ENCODE results near the gene HS3ST4. TPM values are rescaled to one million over a fixed set of nuclear protein-coding genes. Genes with fewer than 3 reads are reported as not detected.

HS3ST4 gene
- total RNA-seq, 4 donors from 2014 or later, result 0.15 to 4.6 (median 0.37) TPM

DNA sequence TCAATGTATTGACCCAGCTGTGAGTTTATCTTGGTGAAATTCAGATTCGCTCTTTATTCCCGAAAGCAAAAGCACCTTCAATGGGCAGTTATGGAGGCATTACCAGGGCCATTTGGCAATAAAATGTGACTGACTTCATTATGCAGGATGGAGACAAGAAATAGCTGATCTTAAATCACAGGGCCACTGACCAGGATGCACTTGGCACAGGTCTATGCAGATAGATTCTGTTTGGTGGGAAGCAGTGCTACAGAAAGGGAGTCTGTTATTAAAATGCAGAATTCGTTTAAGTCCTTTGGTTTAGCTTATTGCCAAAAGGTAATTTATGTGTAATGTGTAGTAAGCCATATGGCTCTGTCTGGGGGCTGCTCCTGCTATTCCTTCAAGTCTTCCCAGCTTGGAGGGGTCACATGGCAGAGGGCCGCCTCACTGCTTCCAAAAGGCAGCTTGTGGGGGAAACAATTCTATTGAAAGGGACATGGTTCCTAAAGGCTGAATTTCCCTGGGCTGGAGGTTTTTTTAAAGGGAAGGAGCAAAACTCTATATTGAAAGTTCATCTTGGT lies 239.8 kb downstream of the HS3ST4 start:
- Histone ChIP-seq H3K4me1 (no peaks in the 10 kb centered on the region), H3K9me3 (no peaks in the 10 kb centered on the region), H3K4me3 (no peak overlapping the region), H3K36me3 (no peaks in the 10 kb centered on the region), H3K27ac (no peak overlapping the region), H3K27me3 (no peaks in the 10 kb centered on the region)
- 76 to 79% methylated on average over 4 of the region's 4 CpGs for WGBS, 2 donors
- intact Hi-C loops (cut with DNase I), result no loop called here
- no peak for DNase-seq
- no peak for TF ChIP-seq POLR2A (IDR thresholded peaks at IDR 0.05)
- TF ChIP-seq, protein P1, sequence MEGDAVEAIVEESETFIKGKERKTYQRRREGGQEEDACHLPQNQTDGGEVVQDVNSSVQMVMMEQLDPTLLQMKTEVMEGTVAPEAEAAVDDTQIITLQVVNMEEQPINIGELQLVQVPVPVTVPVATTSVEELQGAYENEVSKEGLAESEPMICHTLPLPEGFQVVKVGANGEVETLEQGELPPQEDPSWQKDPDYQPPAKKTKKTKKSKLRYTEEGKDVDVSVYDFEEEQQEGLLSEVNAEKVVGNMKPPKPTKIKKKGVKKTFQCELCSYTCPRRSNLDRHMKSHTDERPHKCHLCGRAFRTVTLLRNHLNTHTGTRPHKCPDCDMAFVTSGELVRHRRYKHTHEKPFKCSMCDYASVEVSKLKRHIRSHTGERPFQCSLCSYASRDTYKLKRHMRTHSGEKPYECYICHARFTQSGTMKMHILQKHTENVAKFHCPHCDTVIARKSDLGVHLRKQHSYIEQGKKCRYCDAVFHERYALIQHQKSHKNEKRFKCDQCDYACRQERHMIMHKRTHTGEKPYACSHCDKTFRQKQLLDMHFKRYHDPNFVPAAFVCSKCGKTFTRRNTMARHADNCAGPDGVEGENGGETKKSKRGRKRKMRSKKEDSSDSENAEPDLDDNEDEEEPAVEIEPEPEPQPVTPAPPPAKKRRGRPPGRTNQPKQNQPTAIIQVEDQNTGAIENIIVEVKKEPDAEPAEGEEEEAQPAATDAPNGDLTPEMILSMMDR (IDR thresholded peaks at IDR 0.05), result no peak

DNA sequence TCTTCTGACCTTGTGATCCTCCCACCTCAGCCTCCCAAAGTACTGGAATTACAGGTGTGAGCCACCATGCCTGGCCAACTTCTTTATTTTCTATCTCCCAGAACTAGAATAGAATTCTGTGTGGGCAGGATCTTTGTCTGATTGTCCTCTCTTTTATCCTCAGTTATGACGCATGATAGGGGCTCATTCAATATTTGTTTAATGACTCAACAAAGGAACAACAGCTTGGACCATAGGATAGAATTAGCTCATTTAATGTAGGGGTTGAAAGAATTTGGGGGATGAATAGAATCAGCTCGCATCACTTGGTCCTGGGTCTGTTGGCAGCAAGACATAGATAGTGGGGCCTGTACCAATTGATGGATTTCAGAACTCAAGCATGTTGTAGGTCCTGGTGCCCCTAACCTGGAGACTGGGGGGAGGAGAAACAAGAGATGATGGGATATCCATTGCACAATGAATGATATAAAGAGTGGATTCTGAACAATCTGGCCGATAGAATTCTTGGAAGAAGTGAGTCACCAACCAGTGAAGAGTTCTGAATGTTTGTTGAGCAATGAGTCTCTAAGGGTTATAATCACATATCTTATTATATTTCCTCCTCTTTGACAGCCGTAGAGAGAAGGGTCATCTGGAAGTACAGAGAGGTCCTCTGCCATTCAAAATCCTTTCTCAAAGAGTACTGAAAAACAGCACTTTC lies 250.2 kb downstream of the HS3ST4 start:
- WGBS, 2 donors, result 41 to 57% methylated on average over 4 of the region's 4 CpGs
- no peaks in the 10 kb centered on the region for H3K27me3 ChIP-seq
- no peak for DNase-seq
- H3K9me3 ChIP-seq, result peaks cover 0 to 6% (median 0%) of the 10 kb centered on the region in 3 donors
- H3K36me3 ChIP-seq, result no peaks in the 10 kb centered on the region
- no peak overlapping the region for H3K4me3 ChIP-seq
- intact Hi-C loops (cut with DNase I), result no loop called here
- H3K4me1 ChIP-seq, result no peaks in the 10 kb centered on the region
- TF ChIP-seq POLR2A (IDR thresholded peaks at IDR 0.05), result no peak
- TF ChIP-seq, protein P1 (IDR thresholded peaks at IDR 0.05), result no peak
- H3K27ac ChIP-seq, result no peak overlapping the region

DNA sequence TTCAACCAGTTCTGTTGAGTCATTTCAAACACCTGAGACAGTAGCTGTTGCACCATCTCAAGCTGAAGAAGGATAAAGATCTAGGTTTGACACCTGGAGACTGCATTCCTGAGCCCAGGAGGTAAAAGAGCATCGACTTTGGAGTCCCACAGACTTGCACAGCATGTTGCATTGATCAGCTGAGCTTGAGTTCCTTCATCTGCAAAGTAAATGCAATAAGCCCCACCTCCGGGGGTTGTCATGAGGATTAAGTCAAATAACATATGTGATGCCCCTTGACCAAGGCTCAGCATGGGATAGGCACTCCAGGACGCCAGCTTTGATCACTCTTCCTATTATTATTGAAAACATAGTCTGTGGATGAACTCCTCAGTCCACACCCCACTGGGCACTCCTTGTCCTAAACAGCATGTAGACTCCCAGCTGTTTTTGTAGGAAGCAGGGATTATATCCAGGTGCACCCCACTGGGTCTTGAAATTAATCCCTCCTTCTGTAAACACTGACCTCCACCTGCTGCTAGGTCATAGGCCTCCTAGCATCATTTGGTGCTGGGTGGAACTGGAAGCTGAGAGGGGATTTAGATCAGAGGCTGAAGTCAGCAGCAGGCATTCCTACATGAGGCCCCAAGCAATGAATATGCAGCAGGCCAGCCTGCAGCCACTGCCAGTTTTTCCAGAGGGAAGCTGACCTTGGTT lies 259.0 kb downstream of the HS3ST4 start:
- TF ChIP-seq, protein P1 (IDR thresholded peaks at IDR 0.05), result no peak
- Histone ChIP-seq H3K4me1 (no peaks in the 10 kb centered on the region), H3K36me3 (no peaks in the 10 kb centered on the region), H3K27ac (no peak overlapping the region), H3K4me3 (no peak overlapping the region), H3K27me3 (no peaks in the 10 kb centered on the region), H3K9me3 (no peaks in the 10 kb centered on the region)
- intact Hi-C loops (cut with DNase I), result no loop called here
- 10 to 31% methylated on average over 2 to 3 of the region's 3 CpGs for WGBS, 2 donors
- no peak for DNase-seq

DNA sequence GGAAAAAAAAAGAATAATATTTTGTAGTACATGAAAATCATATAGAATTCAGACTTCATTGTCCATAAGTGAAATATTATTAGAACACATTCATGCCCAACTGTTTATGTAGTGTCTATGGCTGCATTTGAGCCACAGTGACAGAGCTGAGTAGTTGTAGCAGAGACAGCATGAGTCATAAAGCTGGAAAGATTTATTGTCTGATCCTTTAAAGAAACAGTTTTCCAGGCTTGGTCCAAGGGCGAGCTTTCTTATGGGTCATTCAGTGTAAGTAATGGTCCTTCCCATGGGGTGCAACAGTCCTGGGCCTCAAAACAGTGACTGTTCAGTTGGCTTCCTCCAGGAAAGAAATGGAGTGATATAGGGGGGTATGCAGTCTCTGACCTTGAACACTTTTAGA lies 260.2 kb downstream of the HS3ST4 start:
- H3K27me3 ChIP-seq, result no peaks in the 10 kb centered on the region
- no peak overlapping the region for H3K4me3 ChIP-seq
- H3K27ac ChIP-seq, result no peak overlapping the region
- H3K9me3 ChIP-seq, result no peaks in the 10 kb centered on the region
- no peak for DNase-seq
- H3K4me1 ChIP-seq, result no peaks in the 10 kb centered on the region
- WGBS, 2 donors, result 64% methylated on average over 1 of the region's 1 CpG; no CpG with 5 or more reads in 1 of the 2 donors
- TF ChIP-seq, protein P1 (IDR thresholded peaks at IDR 0.05), result no peak
- TF ChIP-seq POLR2A (IDR thresholded peaks at IDR 0.05), result no peak
- intact Hi-C loops (cut with DNase I), result no loop called here
- no peaks in the 10 kb centered on the region for H3K36me3 ChIP-seq

DNA sequence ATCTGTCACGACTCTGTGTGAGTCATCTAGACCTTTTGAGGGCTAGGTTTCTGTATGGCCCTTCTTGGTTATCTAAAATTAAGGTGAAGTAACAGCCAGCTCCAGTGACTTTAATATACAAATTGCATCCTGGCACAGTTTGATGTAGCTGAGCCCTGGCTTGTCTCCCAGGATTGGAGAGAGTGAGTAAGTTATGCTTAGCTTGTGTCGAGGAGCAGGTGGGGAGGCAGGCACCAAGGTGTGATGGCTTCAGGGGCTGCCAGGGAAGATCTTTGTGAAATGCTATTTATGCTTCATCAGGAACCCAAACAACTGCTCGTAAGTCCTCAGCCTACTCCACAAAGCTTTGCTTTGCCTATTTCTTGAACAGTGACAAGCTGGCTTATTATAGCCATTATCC lies 261.2 kb downstream of the HS3ST4 start:
- 46 to 61% methylated on average over 3 of the region's 3 CpGs for WGBS, 2 donors
- no peak for DNase-seq
- intact Hi-C loops (cut with DNase I), result no loop called here
- Histone ChIP-seq H3K4me3 (no peak overlapping the region), H3K4me1 (no peaks in the 10 kb centered on the region), H3K27me3 (no peaks in the 10 kb centered on the region), H3K9me3 (no peaks in the 10 kb centered on the region), H3K36me3 (no peaks in the 10 kb centered on the region), H3K27ac (no peak overlapping the region)
- TF ChIP-seq POLR2A (IDR thresholded peaks at IDR 0.05), result no peak
- TF ChIP-seq, protein P1 (IDR thresholded peaks at IDR 0.05), result no peak

Measured in esophagus squamous epithelium (tissue), 5 donors.